HG03378 (cell line): ENCODE measurements around the gene OR4Q2.
"Not testable (repeated sequence)": the region's sequence is repeated elsewhere in the genome, so short reads cannot be mapped to it uniquely, and the experiment has no call there.

Experiments
- ATAC-seq: cut with Tn5 transposase; IDR thresholded peaks from one replicate; pipeline ENCODE4 v1.9.1; 2021; ENCODE audit warnings: mild to moderate bottlenecking, moderate library complexity; ENCODE audit not compliant: unreplicated experiment

OR4Q2 gene

GRCh38 chr14:20001863-20002262, at the start of gene OR4Q2:
OR4Q2 (plus strand) TSS chr14:20002163.
- ATAC-seq = no peak

GRCh38 chr14:19969735-19970134, 32.2 kb upstream of the OR4Q2 start:
- not testable (repeated sequence) for ATAC-seq

- ATAC-seq = no peak
These were observed 27.1 kb upstream of the OR4Q2 start for GRCh38 chr14:19974844-19975243.

GRCh38 chr14:19975291-19975690, 26.7 kb upstream of the OR4Q2 start, which contains the start of gene OR4K15:
OR4K15 (plus strand) TSS chr14:19975591; CDS start chr14:19975591, 0 bp downstream.
- ATAC-seq = no peak

- ATAC-seq = no peak
These were observed 8.5 kb upstream of the OR4Q2 start for GRCh38 chr14:19993438-19993837.

- no peak for ATAC-seq
These were observed 356 bp downstream of the OR4Q2 start for GRCh38 chr14:20002319-20002718.

GRCh38 chr14:20008156-20008555, 6.2 kb downstream of the OR4Q2 start:
- ATAC-seq = no peak

GRCh38 chr14:20019257-20019865, 17.4 kb downstream of the OR4Q2 start, which contains the start of gene OR4K14:
OR4K14 (minus strand) TSS chr14:20019307; CDS start chr14:20015193, 4,114 bp downstream.
- no peak for ATAC-seq

- ATAC-seq = no peak
These were observed 29.1 kb downstream of the OR4Q2 start for GRCh38 chr14:20031058-20031457.

- peak; percentile 47 for ATAC-seq
These were observed 33.5 kb downstream of the OR4Q2 start for GRCh38 chr14:20035449-20035848.

- no peak for ATAC-seq
These were observed 34.0 kb downstream of the OR4Q2 start, which contains the start of gene OR4K13 for GRCh38 chr14:20035938-20036337. OR4K13 (minus strand) TSS chr14:20036038; CDS start chr14:20034758, 1,280 bp downstream.

- ATAC-seq = no peak
These were observed 42.3 kb downstream of the OR4Q2 start for GRCh38 chr14:20044243-20044642.

GRCh38 chr14:20048202-20048601, 46.2 kb downstream of the OR4Q2 start:
- ATAC-seq = no peak
